GM20431 (cell line): Measurements from ENCODE around the gene NAPG.
"Not testable (repeated sequence)": the region's sequence is repeated elsewhere in the genome, so short reads cannot be mapped to it uniquely, and the experiment has no call there.

Experiments used
- in situ Hi-C: fragments of 300-500 bp; cut with MseI, MboI; formaldehyde crosslinking; loops from one replicate; pipeline ENCODE4 v1.15.0; 2020; ENCODE audit warnings: low sequenced_read_pairs; ENCODE audit not compliant: unreplicated experiment

NAPG gene

GRCh38 chr18:10525697-10526560 is at the start of gene NAPG:
Gene NAPG, plus strand, starts transcription at chr18:10526027. Its CDS starts 76 bp downstream, at chr18:10526103.
- in situ Hi-C loops = no loop called here

DNA sequence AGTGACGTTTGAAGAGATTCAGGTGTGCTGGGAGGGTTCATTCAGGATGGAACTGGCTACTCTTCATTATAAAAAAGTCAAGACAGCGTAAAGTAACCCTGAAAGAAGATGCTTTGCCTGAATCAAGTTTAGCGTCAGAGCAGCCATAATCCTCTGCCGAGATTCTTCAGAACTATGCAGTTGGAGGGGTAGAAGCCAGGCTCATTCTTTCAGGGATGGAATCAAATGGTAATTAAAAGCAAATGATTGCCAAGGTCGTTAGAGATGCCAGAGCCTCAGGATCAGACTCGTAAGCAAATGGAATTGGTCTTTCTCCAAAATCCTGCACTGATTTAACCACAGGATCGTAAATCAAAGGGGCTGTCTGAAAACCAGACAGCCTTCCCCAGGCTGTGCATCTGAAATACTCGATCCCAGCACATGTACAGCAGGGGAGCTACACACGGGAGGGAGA is 49.5 kb upstream of the NAPG start:
- in situ Hi-C loops = loop anchor here (25.0 kb wide), 1 partner anchor 289 kb away; no protein-coding TSS in a partner anchor

DNA sequence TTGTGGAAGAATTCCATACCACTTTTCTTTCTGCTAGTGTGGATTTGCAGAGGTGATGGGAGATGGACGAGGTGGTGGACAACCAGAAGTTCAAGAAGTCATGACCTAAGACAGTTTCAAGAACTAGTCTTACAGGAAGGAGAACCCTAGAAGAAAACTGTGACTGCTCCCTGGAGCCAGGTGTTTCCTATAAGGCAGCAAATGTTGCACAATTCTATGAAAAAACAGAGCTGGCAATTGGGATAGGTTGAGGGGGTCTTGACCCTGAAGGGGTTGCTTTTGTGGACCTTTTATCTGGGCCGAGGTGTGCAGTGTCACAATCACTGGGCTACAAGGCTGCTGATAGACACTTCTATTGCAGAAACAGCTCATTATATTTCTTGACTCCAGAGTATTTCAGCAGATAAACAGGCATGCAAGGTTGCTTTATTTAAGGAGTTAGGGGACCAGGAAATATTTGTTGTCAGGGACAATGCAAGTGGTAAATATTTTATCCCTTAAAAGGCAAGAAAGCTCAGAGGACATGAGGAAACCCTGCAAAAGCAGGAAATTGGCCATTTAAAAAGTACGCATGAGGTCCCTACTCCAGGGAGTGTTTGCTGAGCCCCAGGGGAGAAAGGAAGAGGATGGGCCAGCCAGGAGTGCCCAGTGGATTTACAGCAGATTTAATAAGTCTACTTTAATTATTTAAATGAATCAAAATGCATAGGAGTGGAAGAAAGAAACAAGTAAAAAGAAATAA is 48.5 kb upstream of the NAPG start:
- in situ Hi-C loops = loop anchor here (25.0 kb wide), 1 partner anchor 290 kb away; no protein-coding TSS in a partner anchor

DNA sequence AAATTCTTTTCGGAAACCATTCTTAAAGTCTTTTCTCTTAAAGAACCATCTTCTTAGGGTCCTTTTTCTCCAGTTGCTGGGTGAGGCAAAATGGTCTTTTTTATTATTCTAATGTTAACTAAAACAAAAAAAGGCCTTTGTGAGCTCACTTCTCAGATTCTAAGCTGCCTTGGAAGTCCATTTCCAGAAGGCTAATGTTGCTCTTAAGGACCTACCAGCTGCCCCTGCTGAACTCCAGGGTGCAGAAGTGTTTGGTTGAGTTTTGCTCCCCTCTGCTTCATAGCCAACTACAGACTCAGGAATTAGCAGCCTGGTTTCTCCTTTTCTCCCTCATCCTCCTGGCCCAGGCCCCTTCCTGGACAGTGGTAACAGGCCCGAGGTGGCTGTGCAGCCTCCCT is 48.0 kb upstream of the NAPG start:
- in situ Hi-C loops = loop anchor here (25.0 kb wide), 1 partner anchor 291 kb away; no protein-coding TSS in a partner anchor

DNA sequence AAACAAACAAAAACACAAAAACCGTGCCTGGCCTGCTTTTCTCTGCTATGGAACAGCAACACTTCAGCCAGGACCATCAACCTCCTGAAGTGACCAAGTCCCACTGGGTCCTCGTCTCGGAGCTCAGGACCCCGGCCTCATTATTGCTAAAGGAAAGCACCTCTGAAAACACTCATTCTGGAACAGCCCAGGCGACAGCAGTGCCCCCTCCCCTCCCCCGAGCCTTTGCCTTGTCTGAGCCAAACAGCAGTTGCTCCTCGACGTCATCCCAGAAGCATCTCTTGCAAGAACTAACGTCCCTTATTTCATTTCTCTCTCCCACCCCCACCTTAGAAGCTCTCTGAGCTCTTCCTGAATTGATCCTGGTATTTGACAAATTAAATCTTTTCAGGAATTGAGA is 44.0 kb upstream of the NAPG start:
- in situ Hi-C loops = loop anchor here (25.0 kb wide), 1 partner anchor 295 kb away; no protein-coding TSS in a partner anchor

DNA sequence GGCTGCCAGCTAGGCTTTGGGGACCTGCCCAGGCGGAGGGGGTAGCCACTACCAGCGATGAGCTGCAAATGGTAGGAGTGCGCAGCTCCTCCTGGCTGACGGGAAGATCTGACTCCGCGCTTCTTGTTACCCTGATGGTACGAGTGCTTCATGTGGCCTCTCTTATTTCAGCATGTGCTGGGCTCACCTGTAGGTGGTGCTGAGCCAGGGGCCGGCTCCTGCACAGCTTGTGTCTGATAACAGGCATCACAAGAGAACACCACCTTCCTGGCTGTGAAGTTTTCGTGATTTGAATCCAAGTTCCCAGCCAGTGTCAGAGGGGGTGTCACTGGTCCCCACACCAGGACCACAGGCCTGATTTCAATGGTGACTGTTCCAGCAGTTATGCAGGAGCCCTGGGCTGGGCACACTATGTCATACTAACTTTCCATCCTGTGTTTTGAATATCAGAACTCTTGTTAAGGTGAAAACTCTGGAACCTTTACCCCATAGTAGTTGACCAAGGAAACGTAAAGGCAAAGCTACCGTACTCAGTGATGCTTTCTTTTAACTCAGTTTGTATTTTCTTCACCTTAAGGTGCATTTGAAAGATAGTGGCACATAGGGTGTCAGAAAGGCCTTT is 43.4 kb upstream of the NAPG start:
- in situ Hi-C loops = loop anchor here (25.0 kb wide), 1 partner anchor 295 kb away; no protein-coding TSS in a partner anchor

GRCh38 chr18:10482985-10483949 is 42.6 kb upstream of the NAPG start:
- in situ Hi-C loops = loop anchor here (25.0 kb wide), 1 partner anchor 296 kb away; no protein-coding TSS in a partner anchor

DNA sequence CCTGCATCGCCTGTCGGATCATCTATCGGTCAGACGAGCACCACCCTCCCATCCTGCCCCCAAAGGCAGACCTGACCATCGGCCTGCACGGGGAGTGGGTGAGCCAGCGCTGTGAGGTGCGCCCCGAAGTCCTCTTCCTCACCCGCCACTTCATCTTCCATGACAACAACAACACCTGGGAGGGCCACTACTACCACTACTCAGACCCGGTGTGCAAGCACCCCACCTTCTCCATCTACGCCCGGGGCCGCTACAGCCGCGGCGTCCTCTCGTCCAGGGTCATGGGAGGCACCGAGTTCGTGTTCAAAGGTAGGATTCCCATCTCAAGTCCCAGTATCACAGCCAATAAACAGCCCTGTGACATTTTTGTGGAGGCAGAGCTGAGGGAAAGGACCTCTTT is 40.4 kb upstream of the NAPG start:
- in situ Hi-C loops = loop anchor here (25.0 kb wide), 1 partner anchor 298 kb away; no protein-coding TSS in a partner anchor

GRCh38 chr18:10486362-10486761 is 39.5 kb upstream of the NAPG start:
- in situ Hi-C loops = loop anchor here (25.0 kb wide), 1 partner anchor 299 kb away; no protein-coding TSS in a partner anchor

- in situ Hi-C loops = loop anchor here (25.0 kb wide), 1 partner anchor 300 kb away; no protein-coding TSS in a partner anchor
These were observed 38.7 kb upstream of the NAPG start for GRCh38 chr18:10487154-10487553.

DNA sequence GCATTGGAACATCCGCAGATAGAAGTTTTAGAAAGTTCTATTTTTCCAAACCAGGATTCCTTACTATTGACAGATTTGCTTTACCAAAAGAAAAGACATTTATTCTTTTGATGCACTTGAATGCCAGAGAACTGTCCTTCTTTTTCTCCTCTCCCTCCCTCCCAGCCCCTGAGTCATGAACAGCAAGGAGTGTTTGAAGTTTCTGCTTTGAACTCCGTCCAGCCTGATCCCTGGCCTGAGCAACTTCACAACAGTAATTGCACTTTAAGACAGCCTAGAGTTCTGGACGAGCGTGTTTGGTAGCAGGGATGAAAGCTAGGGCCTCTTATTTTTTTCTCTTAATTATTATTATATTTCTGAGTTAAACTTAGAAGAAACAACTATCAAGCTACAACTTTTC is 37.8 kb upstream of the NAPG start:
- in situ Hi-C loops = loop anchor here (25.0 kb wide), 1 partner anchor 301 kb away; no protein-coding TSS in a partner anchor

DNA sequence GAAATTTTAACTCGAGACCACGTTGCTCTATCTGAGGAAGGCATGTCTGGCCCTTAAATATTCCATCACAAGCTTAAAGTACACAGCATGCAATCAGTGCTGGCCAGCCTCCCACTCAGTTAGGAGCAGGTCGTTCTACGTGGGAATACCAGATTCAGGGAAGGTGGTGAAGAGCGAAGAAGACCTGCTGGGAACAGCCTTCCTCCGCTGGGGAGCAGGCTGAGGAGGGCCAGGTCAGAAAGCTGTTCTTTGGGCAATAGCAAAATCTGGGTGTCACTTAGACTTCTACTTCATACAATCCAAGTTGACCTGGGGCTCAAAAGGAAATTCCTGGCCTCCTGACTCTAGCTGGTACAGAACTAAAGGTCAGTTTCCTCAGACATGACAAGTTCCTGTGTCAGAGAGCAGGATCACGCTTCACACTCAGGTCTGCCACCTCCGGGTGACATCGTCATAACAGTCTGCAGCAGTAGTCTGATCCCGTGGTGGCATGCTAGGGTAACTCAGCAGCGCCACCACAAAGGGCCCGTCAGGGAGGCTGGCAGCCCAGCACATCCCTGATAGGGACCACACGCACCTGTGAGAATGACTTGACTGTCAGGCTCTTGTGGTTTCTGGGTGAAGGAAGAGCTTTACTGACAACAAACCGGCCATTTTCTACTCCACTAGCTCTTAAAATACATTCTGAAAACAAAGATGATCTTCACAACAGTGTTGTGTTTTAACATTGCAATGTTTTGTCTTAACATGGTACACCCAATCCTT is 35.2 kb upstream of the NAPG start:
- in situ Hi-C loops = loop anchor here (25.0 kb wide), 1 partner anchor 303 kb away; no protein-coding TSS in a partner anchor

- in situ Hi-C loops = loop anchor here (25.0 kb wide), 1 partner anchor 309 kb away; no protein-coding TSS in a partner anchor
These were observed 29.9 kb upstream of the NAPG start for GRCh38 chr18:10495936-10496335.

DNA sequence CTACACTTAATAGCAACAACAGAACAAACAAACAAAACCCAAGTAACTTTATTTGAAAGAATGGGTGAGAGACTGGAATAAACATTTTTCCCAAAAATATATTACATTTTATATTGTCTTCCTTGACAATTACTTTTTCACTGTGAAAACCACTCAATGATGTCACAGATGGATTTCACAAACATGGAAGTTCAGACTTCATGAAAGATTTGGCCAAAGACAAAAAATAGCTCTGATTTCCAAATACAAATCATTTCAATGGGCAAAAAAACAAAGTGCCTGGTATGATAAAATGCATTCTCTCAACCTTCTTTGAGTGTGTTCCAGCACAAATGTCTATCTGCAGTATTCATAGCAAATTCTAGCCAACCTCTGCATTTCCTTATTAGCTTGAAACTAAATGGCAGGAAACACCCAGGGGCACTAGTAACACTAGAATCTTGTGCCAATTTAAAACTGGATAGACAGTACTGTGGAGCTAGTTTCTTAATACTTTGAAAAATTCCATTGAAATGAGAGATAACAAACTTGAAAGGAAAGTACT is 28.5 kb upstream of the NAPG start:
- in situ Hi-C loops = loop anchor here (25.0 kb wide), 1 partner anchor 310 kb away; no protein-coding TSS in a partner anchor

- in situ Hi-C loops = loop anchor here (25.0 kb wide), 1 partner anchor 312 kb away; no protein-coding TSS in a partner anchor
These were observed 26.6 kb upstream of the NAPG start for GRCh38 chr18:10499230-10499629.

GRCh38 chr18:10500038-10500437 is 25.8 kb upstream of the NAPG start:
- in situ Hi-C loops = no loop called here

DNA sequence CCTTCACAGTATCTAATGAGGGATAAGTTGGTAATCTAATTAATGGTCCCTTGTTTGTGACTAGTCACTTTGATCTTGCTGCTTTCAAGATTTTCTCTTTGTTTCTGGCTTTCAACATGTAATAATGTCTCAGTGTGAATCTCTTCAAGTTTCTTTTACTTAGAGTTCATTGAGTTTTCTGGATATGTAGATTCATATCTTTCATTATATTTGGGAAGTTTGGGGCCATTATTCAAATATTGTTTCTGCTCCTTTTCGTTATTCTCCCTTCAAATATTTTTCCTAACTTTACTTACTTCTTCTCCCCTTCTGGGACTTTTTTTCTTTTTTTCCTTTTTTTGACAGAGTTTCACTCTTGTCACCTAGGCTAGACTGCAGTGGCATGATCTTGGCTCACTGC is 21.1 kb upstream of the NAPG start:
- in situ Hi-C loops = no loop called here

- in situ Hi-C loops = not testable (repeated sequence)
These were observed 19.9 kb upstream of the NAPG start for GRCh38 chr18:10505892-10506291.
